CD4-positive, CD25-positive, alpha-beta regulatory T cell (primary cell): ENCODE results near the gene UXS1. TPM values are rescaled to one million over a fixed set of nuclear protein-coding genes. Genes with fewer than 3 reads are reported as not detected.

Experiments used
- ATAC-seq, 2 donors: fragments of 150-1000 bp; cut with Tn5 transposase; one replicate each; pipeline ENCODE4 v1.10.0; 2021; ENCODE audit warnings: low read depth in 2 of 2, moderate number of reproducible peaks in 2 of 2, moderate library complexity in 1 of 2
- DNase-seq, 3 donors: peaks; one replicate each; pipeline versions ENCODE4 v3.0.0 to v3.0.0-alpha.2; 2012 to 2022; ENCODE audit warnings: mixed read lengths in 1 of 3
- H3K27ac ChIP-seq: one replicate; pipeline ENCODE4 v1.7.0; 2013; ENCODE audit warnings: mild to moderate bottlenecking, low read length; ENCODE audit not compliant: insufficient read depth, poor library complexity, severe bottlenecking
- H3K27me3 ChIP-seq: one replicate; pipeline ENCODE4 v1.7.0; 2013; ENCODE audit warnings: low read length; ENCODE audit not compliant: control insufficient read depth, insufficient read depth
- H3K36me3 ChIP-seq: one replicate; pipeline ENCODE4 v1.7.0; 2013; ENCODE audit warnings: mild to moderate bottlenecking, low read length, moderate library complexity; ENCODE audit not compliant: control insufficient read depth, insufficient read depth
- H3K4me1 ChIP-seq: 2 replicates; pipeline ENCODE4 v1.7.0; 2013; ENCODE audit warnings: mild to moderate bottlenecking, low read length; ENCODE audit not compliant: insufficient read depth, control insufficient read depth, poor library complexity, severe bottlenecking
- H3K4me3 ChIP-seq: one replicate; pipeline ENCODE4 v1.7.0; 2013; ENCODE audit warnings: low read depth, mild to moderate bottlenecking, low read length, moderate library complexity
- H3K9me3 ChIP-seq, 2 experiments: 1 replicate in 1 of 2; 2 replicates in 1 of 2; pipeline ENCODE4 v1.7.0; 2013; ENCODE audit warnings: low read length in 2 of 2, mild to moderate bottlenecking in 1 of 2, moderate library complexity in 1 of 2; ENCODE audit not compliant: control insufficient read depth in 2 of 2
- H3K27ac Mint-ChIP-seq, 3 donors: one replicate each; pipeline ENCODE4 v1.8.0; 2020 to 2022; ENCODE audit warnings: mild to moderate bottlenecking in 3 of 3, mixed read lengths in 3 of 3, moderate library complexity in 2 of 3
- H3K27me3 Mint-ChIP-seq: one replicate; pipeline ENCODE4 v1.8.0; 2022; ENCODE audit warnings: mild to moderate bottlenecking, mixed read lengths
- H3K36me3 Mint-ChIP-seq: one replicate; pipeline ENCODE4 v1.8.0; 2020; ENCODE audit warnings: mixed read lengths
- H3K4me1 Mint-ChIP-seq, 4 donors: one replicate each; pipeline ENCODE4 v1.8.0; 2020 to 2022; ENCODE audit warnings: mixed read lengths in 4 of 4, mild to moderate bottlenecking in 1 of 4
- H3K4me3 Mint-ChIP-seq, 4 donors: one replicate each; pipeline ENCODE4 v1.8.0; 2020 to 2022; ENCODE audit warnings: mild to moderate bottlenecking in 4 of 4, mixed read lengths in 4 of 4, moderate library complexity in 3 of 4
- H3K9me3 Mint-ChIP-seq, 7 donors: one replicate each; pipeline ENCODE4 v1.8.0; 2020 to 2022; ENCODE audit warnings: mixed read lengths in 7 of 7, mild to moderate bottlenecking in 3 of 7, moderate library complexity in 2 of 7
- polyA plus RNA-seq, 4 donors: library from polyadenylated mRNA; unstranded; fragments of 300-500 nt; fragmentation: Illumina TruSeq; gene quantifications; one replicate each; pipeline ENCODE4 v1.2.3, GENCODE V29; 2021
- total RNA-seq: library from RNA; stranded (reverse); gene quantifications from one replicate; pipeline ENCODE4 v1.2.3, GENCODE V29; 2022

The UXS1 gene
- total and polyA plus RNA-seq, 5 donors from 2014 or later = 83.3 to 162 (median 113) TPM

- H3K36me3 ChIP-seq = peaks cover 95% of the 10 kb centered on the region
- H3K36me3 Mint-ChIP-seq = peaks cover 50% of the 10 kb centered on the region
Measured at GRCh38 chr2:106114166-106114565, 79.9 kb downstream of the UXS1 start.

GRCh38 chr2:106113361-106113966 lies 80.6 kb downstream of the UXS1 start:
- Mint-ChIP-seq H3K9me3 (no peaks in the 10 kb centered on the region), H3K4me1 (peaks cover 5 to 28% (median 13%) of the 10 kb centered on the region in 4 donors), H3K4me3 (no peak overlapping the region), H3K27me3 (no peaks in the 10 kb centered on the region), H3K36me3 (peaks cover 50% of the 10 kb centered on the region), H3K27ac (peak overlapping the region in 2 of 3 donors; percentile 56 to 63)
- H3K27ac ChIP-seq = no peak overlapping the region
- H3K9me3 ChIP-seq = no peaks in the 10 kb centered on the region
- no peak overlapping the region for H3K4me3 ChIP-seq
- peaks cover 9% of the 10 kb centered on the region for H3K4me1 ChIP-seq
- DNase-seq = no peak
- peaks cover 95% of the 10 kb centered on the region for H3K36me3 ChIP-seq
- H3K27me3 ChIP-seq = no peaks in the 10 kb centered on the region
- no peak for ATAC-seq

More at GRCh38 chr2:106114166-106114565, 79.9 kb downstream of the UXS1 start:
- Mint-ChIP-seq H3K27ac (peak overlapping the region in 1 of 3 donors; percentile 75), H3K4me3 (no peak overlapping the region), H3K27me3 (no peaks in the 10 kb centered on the region), H3K4me1 (peaks cover 6 to 28% (median 13%) of the 10 kb centered on the region in 4 donors), H3K9me3 (no peaks in the 10 kb centered on the region)
- no peaks in the 10 kb centered on the region for H3K27me3 ChIP-seq
- DNase-seq (no peak), ATAC-seq (no peak)
- no peak overlapping the region for H3K4me3 ChIP-seq
- no peak overlapping the region for H3K27ac ChIP-seq
- H3K9me3 ChIP-seq = no peaks in the 10 kb centered on the region
- H3K4me1 ChIP-seq = peaks cover 4% of the 10 kb centered on the region

GRCh38 chr2:106111882-106112571 lies 82.1 kb downstream of the UXS1 start:
- DNase-seq = no peak
- Histone ChIP-seq H3K9me3 (no peaks in the 10 kb centered on the region), H3K27ac (no peak overlapping the region), H3K4me3 (no peak overlapping the region), H3K27me3 (no peaks in the 10 kb centered on the region), H3K36me3 (peaks cover 91% of the 10 kb centered on the region), H3K4me1 (peaks cover 19% of the 10 kb centered on the region)
- no peak for ATAC-seq
- H3K27ac Mint-ChIP-seq = peak overlapping the region in 1 of 3 donors; percentile 56
- H3K9me3 Mint-ChIP-seq = no peaks in the 10 kb centered on the region
- peaks cover 45% of the 10 kb centered on the region for H3K36me3 Mint-ChIP-seq
- H3K4me3 Mint-ChIP-seq = no peak overlapping the region
- H3K4me1 Mint-ChIP-seq = peaks cover 0 to 29% (median 9%) of the 10 kb centered on the region in 4 donors
- H3K27me3 Mint-ChIP-seq = no peaks in the 10 kb centered on the region

- peaks cover 0 to 24% (median 10%) of the 10 kb centered on the region in 4 donors for H3K4me1 Mint-ChIP-seq
- ATAC-seq (no peak), DNase-seq (no peak)
- no peak overlapping the region for H3K4me3 Mint-ChIP-seq
- Histone ChIP-seq H3K4me3 (no peak overlapping the region), H3K27me3 (no peaks in the 10 kb centered on the region), H3K36me3 (peaks cover 90% of the 10 kb centered on the region), H3K4me1 (peaks cover 19% of the 10 kb centered on the region), H3K27ac (no peak overlapping the region), H3K9me3 (no peaks in the 10 kb centered on the region)
- peaks cover 31% of the 10 kb centered on the region for H3K36me3 Mint-ChIP-seq
- no peaks in the 10 kb centered on the region for H3K27me3 Mint-ChIP-seq
- H3K27ac Mint-ChIP-seq = peak overlapping the region in 1 of 3 donors; percentile 65
- no peaks in the 10 kb centered on the region for H3K9me3 Mint-ChIP-seq
Measured at GRCh38 chr2:106109675-106110424, 84.3 kb downstream of the UXS1 start.

- Histone ChIP-seq H3K27me3 (no peaks in the 10 kb centered on the region), H3K36me3 (peaks cover 89% of the 10 kb centered on the region), H3K4me3 (no peak overlapping the region), H3K9me3 (no peaks in the 10 kb centered on the region), H3K4me1 (peaks cover 19% of the 10 kb centered on the region), H3K27ac (no peak overlapping the region)
- H3K36me3 Mint-ChIP-seq = peaks cover 35% of the 10 kb centered on the region
- no peaks in the 10 kb centered on the region for H3K27me3 Mint-ChIP-seq
- DNase-seq (no peak), ATAC-seq (no peak)
- H3K4me1 Mint-ChIP-seq = peaks cover 6 to 29% (median 12%) of the 10 kb centered on the region in 4 donors
- H3K4me3 Mint-ChIP-seq = no peak overlapping the region
- no peak overlapping the region for H3K27ac Mint-ChIP-seq
- no peaks in the 10 kb centered on the region for H3K9me3 Mint-ChIP-seq
Measured at GRCh38 chr2:106108791-106109190, 85.3 kb downstream of the UXS1 start.

- Mint-ChIP-seq H3K36me3 (peaks cover 34% of the 10 kb centered on the region), H3K4me3 (no peak overlapping the region), H3K9me3 (no peaks in the 10 kb centered on the region), H3K27ac (no peak overlapping the region), H3K4me1 (peaks cover 6 to 29% (median 12%) of the 10 kb centered on the region in 4 donors), H3K27me3 (no peaks in the 10 kb centered on the region)
- ATAC-seq = no peak
- Histone ChIP-seq H3K27ac (peak overlapping the region; percentile 67), H3K36me3 (peaks cover 88% of the 10 kb centered on the region), H3K4me1 (peaks cover 19% of the 10 kb centered on the region), H3K9me3 (no peaks in the 10 kb centered on the region), H3K4me3 (no peak overlapping the region), H3K27me3 (no peaks in the 10 kb centered on the region)
- no peak for DNase-seq
Measured at GRCh38 chr2:106108351-106108750, 85.8 kb downstream of the UXS1 start.

GRCh38 chr2:106107509-106108131 lies 86.5 kb downstream of the UXS1 start:
- Mint-ChIP-seq H3K9me3 (no peaks in the 10 kb centered on the region), H3K4me1 (peaks cover 6 to 33% (median 12%) of the 10 kb centered on the region in 4 donors), H3K27me3 (no peaks in the 10 kb centered on the region), H3K4me3 (peak overlapping the region in 1 of 4 donors; percentile 41), H3K27ac (peak overlapping the region in 2 of 3 donors; percentile 26 to 65), H3K36me3 (peaks cover 33% of the 10 kb centered on the region)
- peaks cover 88% of the 10 kb centered on the region for H3K36me3 ChIP-seq
- H3K27me3 ChIP-seq = no peaks in the 10 kb centered on the region
- peaks cover 19% of the 10 kb centered on the region for H3K4me1 ChIP-seq
- DNase-seq (peak; percentile 38 to 59 (median 55)), ATAC-seq (peak; percentile 81 to 86)
- peak overlapping the region; percentile 67 for H3K27ac ChIP-seq
- no peak overlapping the region for H3K4me3 ChIP-seq
- no peaks in the 10 kb centered on the region for H3K9me3 ChIP-seq
